Bronchial epithelial cell (primary cell): ENCODE results near the gene NANOGP8. TPM values are rescaled to one million over a fixed set of nuclear protein-coding genes. Genes with fewer than 3 reads are reported as not detected.
A peak's percentile ranks its signal among the peaks of the same experiment; 100 is the strongest.

ENCODE experiments used
- DNase-seq: peaks from one replicate; pipeline ENCODE4 v3.0.0-alpha.2; 2010; ENCODE audit warnings: low read depth
- FAIRE-seq: peaks from 2 replicates; lab custom pipeline; 2011; peaks lifted over from hg19 to GRCh38; lab: Jason Lieb, UNC
- H3K27me3 ChIP-seq: 2 replicates; pipeline ENCODE4 v1.5.1; 2011; ENCODE audit warnings: low read length; ENCODE audit not compliant: control insufficient read depth, insufficient read depth
- H3K36me3 ChIP-seq: 2 replicates; pipeline ENCODE4 v1.5.1; 2011; ENCODE audit warnings: low read length; ENCODE audit not compliant: control insufficient read depth, insufficient read depth
- H3K4me3 ChIP-seq: 2 replicates; pipeline ENCODE4 v1.5.1; 2011; ENCODE audit warnings: mild to moderate bottlenecking, low read depth, low read length, control low read depth
- total RNA-seq: library from RNA; depleted of rRNA; stranded (reverse); fragments of >200 nt; gene quantifications from 2 replicates; pipeline ENCODE4 v1.2.1, GENCODE V29; 2014
- TF ChIP-seq, protein P1 (sequence below): IDR thresholded peaks from 2 replicates; pipeline ENCODE4 v1.5.1; 2011; ENCODE audit warnings: mild to moderate bottlenecking, moderate library complexity, low read length, control low read depth, inconsistent platforms; ENCODE audit not compliant: insufficient read depth, severe bottlenecking

The NANOGP8 gene
- total RNA-seq, 1 donor from 2014 or later, result not detected

DNA sequence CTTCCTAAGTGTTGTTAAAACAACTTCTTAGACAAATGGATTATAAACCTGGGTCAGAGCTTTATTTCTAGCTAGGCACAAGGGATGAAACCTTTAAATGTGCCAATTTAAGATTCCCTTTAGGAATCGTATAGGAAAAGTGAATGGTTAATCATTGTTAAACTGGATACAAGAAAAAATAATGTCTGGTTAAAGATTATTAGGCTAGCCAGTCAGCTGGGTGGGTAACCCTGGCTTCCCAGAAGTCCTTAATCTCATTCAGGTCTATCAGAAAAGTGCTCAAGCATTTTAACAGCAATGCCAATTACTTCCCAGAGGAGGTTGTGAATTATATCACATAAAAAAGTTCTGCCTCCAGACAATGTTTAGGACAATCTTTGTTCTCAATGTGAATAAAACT lies 37.6 kb downstream of the NANOGP8 start:
- Histone ChIP-seq H3K27me3 (no peaks in the 10 kb centered on the region), H3K36me3 (no peaks in the 10 kb centered on the region), H3K4me3 (no peak overlapping the region)
- TF ChIP-seq, protein P1, sequence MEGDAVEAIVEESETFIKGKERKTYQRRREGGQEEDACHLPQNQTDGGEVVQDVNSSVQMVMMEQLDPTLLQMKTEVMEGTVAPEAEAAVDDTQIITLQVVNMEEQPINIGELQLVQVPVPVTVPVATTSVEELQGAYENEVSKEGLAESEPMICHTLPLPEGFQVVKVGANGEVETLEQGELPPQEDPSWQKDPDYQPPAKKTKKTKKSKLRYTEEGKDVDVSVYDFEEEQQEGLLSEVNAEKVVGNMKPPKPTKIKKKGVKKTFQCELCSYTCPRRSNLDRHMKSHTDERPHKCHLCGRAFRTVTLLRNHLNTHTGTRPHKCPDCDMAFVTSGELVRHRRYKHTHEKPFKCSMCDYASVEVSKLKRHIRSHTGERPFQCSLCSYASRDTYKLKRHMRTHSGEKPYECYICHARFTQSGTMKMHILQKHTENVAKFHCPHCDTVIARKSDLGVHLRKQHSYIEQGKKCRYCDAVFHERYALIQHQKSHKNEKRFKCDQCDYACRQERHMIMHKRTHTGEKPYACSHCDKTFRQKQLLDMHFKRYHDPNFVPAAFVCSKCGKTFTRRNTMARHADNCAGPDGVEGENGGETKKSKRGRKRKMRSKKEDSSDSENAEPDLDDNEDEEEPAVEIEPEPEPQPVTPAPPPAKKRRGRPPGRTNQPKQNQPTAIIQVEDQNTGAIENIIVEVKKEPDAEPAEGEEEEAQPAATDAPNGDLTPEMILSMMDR, result no peak
- DNase-seq (no peak), FAIRE-seq (no peak)

DNA sequence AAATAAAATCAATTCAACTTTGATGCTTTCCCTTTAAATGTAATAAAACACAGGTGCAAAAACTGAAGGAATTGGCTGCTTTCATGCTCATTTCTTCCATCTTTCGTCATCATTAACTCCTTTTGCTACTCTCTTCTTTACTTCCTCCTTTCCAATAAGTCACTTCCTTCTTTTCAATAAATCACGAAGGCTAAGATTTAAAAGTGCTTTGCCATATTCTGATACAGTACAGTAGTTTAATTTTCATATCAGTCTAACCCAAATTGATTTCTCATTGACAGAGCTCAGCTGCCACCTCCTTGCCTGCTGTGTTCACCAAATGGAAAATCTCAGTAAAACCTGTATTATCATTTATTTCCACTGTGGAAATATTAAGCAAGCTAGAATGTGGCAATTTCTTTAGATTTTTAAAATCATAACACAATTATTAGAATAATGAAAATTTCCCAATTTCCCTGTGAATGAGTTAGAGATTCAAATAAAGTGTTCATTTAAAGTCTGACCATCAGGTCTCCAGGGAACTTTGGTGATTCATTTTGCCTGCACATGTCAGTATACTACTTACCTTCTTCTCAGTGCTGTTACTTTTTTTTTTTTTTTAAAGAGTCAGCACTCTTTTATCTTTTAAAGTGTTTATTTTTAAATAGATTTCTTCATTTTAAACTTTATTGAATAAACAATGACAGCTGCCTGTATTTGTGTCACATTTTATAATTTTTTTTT lies 41.6 kb downstream of the NANOGP8 start:
- Histone ChIP-seq H3K4me3 (no peak overlapping the region), H3K36me3 (no peaks in the 10 kb centered on the region), H3K27me3 (no peaks in the 10 kb centered on the region)
- FAIRE-seq, result no peak
- TF ChIP-seq, protein P1, result no peak
- DNase-seq, result no peak

DNA sequence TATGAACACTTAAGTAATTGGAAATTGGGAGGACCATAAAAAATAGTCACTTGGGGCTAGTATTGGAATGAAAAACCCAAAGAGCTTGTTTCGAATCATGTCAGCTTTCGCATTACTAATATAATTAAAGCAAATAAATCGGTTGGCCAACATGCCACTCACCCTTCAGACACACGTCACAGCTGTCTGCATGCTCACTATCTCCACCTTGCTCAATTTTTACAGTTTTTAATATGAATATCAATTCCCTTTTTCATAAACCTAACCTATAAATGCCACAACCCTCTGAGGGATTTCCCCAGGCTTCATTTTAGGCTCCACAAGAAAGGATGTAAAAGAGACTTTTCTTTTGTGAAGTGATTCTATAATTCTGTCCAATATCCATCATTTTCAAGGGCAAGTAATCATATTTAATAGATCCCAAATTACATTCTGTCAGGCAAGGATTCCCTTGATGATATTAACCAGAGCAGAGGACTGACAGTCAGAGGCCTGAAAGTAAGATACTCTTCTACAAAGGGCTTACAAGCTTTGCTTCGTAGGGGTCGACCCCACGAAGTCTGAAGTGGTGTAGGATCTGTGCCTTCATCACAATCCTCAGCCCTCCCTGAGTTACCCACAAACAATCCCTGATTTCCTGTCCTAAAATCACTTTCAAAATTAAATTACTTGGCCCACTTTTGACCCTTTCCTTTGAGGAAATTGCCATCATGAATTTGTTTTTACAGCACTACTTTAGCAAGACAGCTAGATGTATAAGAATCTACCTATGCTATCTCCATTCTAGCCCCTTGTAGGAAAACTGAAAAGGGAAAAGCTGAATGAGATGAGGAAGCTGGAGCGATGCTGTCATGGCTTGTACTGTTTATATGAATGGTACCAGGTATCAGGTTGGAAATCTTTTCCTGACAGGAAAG lies 44.5 kb downstream of the NANOGP8 start:
- H3K36me3 ChIP-seq, result no peaks in the 10 kb centered on the region
- TF ChIP-seq, protein P1, result no peak
- H3K4me3 ChIP-seq, result no peak overlapping the region
- FAIRE-seq (no peak), DNase-seq (no peak)
- H3K27me3 ChIP-seq, result no peaks in the 10 kb centered on the region

DNA sequence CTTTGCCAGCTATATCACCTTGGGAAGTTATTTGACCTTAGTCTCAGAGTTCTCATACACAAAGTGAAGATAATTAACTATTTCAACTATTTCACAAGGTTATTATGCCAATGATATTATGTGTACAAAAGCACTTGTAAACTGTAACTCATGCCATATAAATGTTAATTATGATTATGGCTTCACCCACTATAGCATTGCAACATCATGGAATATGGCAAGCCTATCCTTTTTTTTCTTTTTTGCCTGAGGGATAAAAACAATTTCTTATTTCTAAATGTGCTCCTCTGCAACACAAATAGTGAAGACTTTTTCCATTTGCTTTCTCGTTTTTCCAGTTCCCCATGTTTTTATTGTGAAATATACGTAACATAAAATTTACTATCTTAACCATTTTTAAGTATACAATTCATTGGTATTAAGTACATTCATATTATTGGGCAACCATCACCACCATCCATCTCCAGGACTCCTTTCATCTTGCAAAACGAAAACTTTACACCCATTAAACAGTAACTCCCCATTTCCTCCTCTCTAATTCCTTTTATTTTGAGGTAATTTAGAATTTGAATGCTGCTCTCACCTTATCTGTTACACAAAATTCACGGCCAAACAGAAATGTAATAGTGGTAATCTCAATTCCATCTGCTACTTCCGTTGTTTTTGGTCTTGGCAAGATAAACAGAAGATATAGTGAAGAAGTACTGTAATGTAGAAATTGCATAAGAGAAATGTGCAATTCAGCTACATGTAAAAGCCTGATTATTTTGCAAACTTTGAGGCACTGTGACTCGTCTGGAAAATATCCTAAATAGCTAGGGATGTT lies 46.3 kb downstream of the NANOGP8 start:
- DNase-seq (peak; percentile 55), FAIRE-seq (no peak)
- Histone ChIP-seq H3K36me3 (no peaks in the 10 kb centered on the region), H3K27me3 (no peaks in the 10 kb centered on the region), H3K4me3 (no peak overlapping the region)
- TF ChIP-seq, protein P1, result no peak

Other genes with a start within 250 kb of the NANOGP8 start
- 14.6 and 14.7 TPM in 2 replicates for gene AQR, start 115.6 kb downstream of the NANOGP8 start, total RNA-seq
- 59.0 and 76.2 TPM in 2 replicates for gene ZNF770, start 97.0 kb downstream of the NANOGP8 start, total RNA-seq